ENCODE data around the gene GIPC3.

- no peak for TF ChIP-seq CHD2 (IDR thresholded peaks at IDR 0.05; ENCODE audit: low read length, partially characterized antibody)
- TF ChIP-seq POLR2AphosphoS2 (conservative IDR thresholded peaks at IDR 0.05; ENCODE audit: low read length) = no peak
- TF ChIP-seq CTCF (IDR thresholded peaks at IDR 0.05) = no peak
- TF ChIP-seq EP300 (IDR thresholded peaks at IDR 0.05) = no peak
- TF ChIP-seq RAD21 (conservative IDR thresholded peaks at IDR 0.05 in 1 of 2, IDR thresholded peaks at IDR 0.05 in 1 of 2) = no peak
- no peak for TF ChIP-seq E2F6 (IDR thresholded peaks at IDR 0.05; ENCODE audit: borderline replicate concordance, low read depth)
- no peak for TF ChIP-seq FOSL2 (IDR thresholded peaks at IDR 0.05)
- no peak for TF ChIP-seq FOSL2 (CRISPR knock-in tag; IDR thresholded peaks at IDR 0.05)
- no peak for TF ChIP-seq POLR2A (IDR thresholded peaks at IDR 0.05; ENCODE audit: low read length)
- no peak for TF ChIP-seq SREBF2 (IDR thresholded peaks at IDR 0.05)
- no peak for TF ChIP-seq RARB (CRISPR knock-in tag; IDR thresholded peaks at IDR 0.05)
- TF ChIP-seq TFCP2L1 (CRISPR knock-in tag; IDR thresholded peaks at IDR 0.05) = no peak
- no peak for TF ChIP-seq RFX5 (IDR thresholded peaks at IDR 0.05)
These were observed 33.5 kb upstream of the GIPC3 start for GRCh38 chr19:3551792-3552095.
